Suprapubic skin (tissue), 4 donors: Measurements from ENCODE around the gene FASLG.

Experiments used
- CTCF ChIP-seq, 2 donors: fragments of 200-600 bp in 1 of 2; fragments of 450-650 bp in 1 of 2; sonication (generic) in 1 of 2; IDR thresholded peaks; one replicate each; pipeline ENCODE4 v1.5.1; 2016 to 2019; ENCODE audit warnings: antibody characterized with exemption in 2 of 2, mild to moderate bottlenecking in 1 of 2, moderate library complexity in 1 of 2
- POLR2A ChIP-seq, 2 donors: fragments of 450-650 bp; IDR thresholded peaks; one replicate each; pipeline ENCODE4 v1.6.1; 2017; ENCODE audit warnings: antibody characterized with exemption in 2 of 2, mild to moderate bottlenecking in 2 of 2, moderate library complexity in 2 of 2
- POLR2AphosphoS5 ChIP-seq, 3 donors: sonication (generic); formaldehyde crosslinking; IDR thresholded peaks; one replicate each; pipeline ENCODE4 v1.6.1; 2017; ENCODE audit warnings: antibody characterized with exemption in 3 of 3

- TF ChIP-seq POLR2A (IDR thresholded peaks at IDR 0.05) (no peak), CTCF (IDR thresholded peaks at IDR 0.05) (no peak), POLR2AphosphoS5 (IDR thresholded peaks at IDR 0.05) (no peak)
These were observed 49.5 kb downstream of the FASLG start for GRCh38 chr1:172708452-172708851.
